ENCODE data around the gene ETV1. TPM values are rescaled to one million over a fixed set of nuclear protein-coding genes. Genes with fewer than 3 reads are reported as not detected.
A peak's percentile ranks its signal among the peaks of the same experiment; 100 is the strongest.

The ETV1 gene
- total and polyA plus RNA-seq, 9 of the 15 experiments (the other 6 are each of a cell fraction or from before 2014, with no cell fraction given), result 7.2 to 27.4 (median 14.0) TPM

GRCh38 chr7:13990984-13991790 is 1.7 kb upstream of the ETV1 start (continued):
- TF ChIP-seq DMBX1 (CRISPR knock-in tag; IDR thresholded peaks at IDR 0.05; ENCODE audit: borderline replicate concordance), result 0 out of 2 replicates have a peak, but pooled peaks have one; percentile 9
- no peak for TF ChIP-seq EZH2 (IDR thresholded peaks at IDR 0.05; ENCODE audit: borderline replicate concordance, low read depth, low read length)
- TF ChIP-seq RBM25 (IDR thresholded peaks at IDR 0.05; ENCODE audit: low read depth, low read length, severe bottlenecking), result peak; percentile 38
- no peak for TF ChIP-seq SMAD3 (CRISPR knock-in tag; conservative IDR thresholded peaks at IDR 0.05)
- TF ChIP-seq, protein P1, sequence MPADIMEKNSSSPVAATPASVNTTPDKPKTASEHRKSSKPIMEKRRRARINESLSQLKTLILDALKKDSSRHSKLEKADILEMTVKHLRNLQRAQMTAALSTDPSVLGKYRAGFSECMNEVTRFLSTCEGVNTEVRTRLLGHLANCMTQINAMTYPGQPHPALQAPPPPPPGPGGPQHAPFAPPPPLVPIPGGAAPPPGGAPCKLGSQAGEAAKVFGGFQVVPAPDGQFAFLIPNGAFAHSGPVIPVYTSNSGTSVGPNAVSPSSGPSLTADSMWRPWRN (IDR thresholded peaks at IDR 0.05; ENCODE audit: low read depth), result no peak
- TF ChIP-seq ZNF224 (CRISPR knock-in tag; IDR thresholded peaks at IDR 0.05), result no peak
- TF ChIP-seq, protein P2, sequence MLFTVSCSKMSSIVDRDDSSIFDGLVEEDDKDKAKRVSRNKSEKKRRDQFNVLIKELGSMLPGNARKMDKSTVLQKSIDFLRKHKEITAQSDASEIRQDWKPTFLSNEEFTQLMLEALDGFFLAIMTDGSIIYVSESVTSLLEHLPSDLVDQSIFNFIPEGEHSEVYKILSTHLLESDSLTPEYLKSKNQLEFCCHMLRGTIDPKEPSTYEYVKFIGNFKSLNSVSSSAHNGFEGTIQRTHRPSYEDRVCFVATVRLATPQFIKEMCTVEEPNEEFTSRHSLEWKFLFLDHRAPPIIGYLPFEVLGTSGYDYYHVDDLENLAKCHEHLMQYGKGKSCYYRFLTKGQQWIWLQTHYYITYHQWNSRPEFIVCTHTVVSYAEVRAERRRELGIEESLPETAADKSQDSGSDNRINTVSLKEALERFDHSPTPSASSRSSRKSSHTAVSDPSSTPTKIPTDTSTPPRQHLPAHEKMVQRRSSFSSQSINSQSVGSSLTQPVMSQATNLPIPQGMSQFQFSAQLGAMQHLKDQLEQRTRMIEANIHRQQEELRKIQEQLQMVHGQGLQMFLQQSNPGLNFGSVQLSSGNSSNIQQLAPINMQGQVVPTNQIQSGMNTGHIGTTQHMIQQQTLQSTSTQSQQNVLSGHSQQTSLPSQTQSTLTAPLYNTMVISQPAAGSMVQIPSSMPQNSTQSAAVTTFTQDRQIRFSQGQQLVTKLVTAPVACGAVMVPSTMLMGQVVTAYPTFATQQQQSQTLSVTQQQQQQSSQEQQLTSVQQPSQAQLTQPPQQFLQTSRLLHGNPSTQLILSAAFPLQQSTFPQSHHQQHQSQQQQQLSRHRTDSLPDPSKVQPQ (CRISPR knock-in tag; IDR thresholded peaks at IDR 0.05; ENCODE audit: borderline replicate concordance), result no peak
- no peak for TF ChIP-seq TRIM28 (IDR thresholded peaks at IDR 0.05)
- TF ChIP-seq BRCA1 (IDR thresholded peaks at IDR 0.05), result no peak
- no peak for TF ChIP-seq BRCA1 (CRISPR knock-in tag; IDR thresholded peaks at IDR 0.05)
- TF ChIP-seq MGA (IDR thresholded peaks at IDR 0.05), result peak; percentile 47; the same call in 1 of the 2 replicates
- TF ChIP-seq ZNF24 (IDR thresholded peaks at IDR 0.05), result no peak
